GM23338 (cell line): ENCODE results near the gene MPZL1. TPM values are rescaled to one million over a fixed set of nuclear protein-coding genes. Genes with fewer than 3 reads are reported as not detected.

Source experiments
- ATAC-seq: fragments of 200-7000 bp; cut with Tn5 transposase; 3 replicates; pipeline ENCODE4 v1.9.1; 2020
- DNase-seq: peaks from one replicate; pipeline ENCODE4 v3.0.0-alpha.2; 2015; ENCODE audit warnings: low spot score
- H2AFZ ChIP-seq: fragments of 200-600 bp; sonication (generic); 2 replicates; pipeline ENCODE4 v1.8.0; 2016; ENCODE audit warnings: antibody characterized with exemption, mild to moderate bottlenecking, moderate library complexity
- H3F3A ChIP-seq: fragments of 200-600 bp; sonication (generic); replicated peaks from 2 replicates; pipeline ENCODE4 v1.8.0; 2017; ENCODE audit warnings: antibody characterized with exemption, mixed run types, low read depth
- H3K27ac ChIP-seq: fragments of 200-600 bp; sonication (generic); 2 replicates; pipeline ENCODE4 v1.6.1; 2016; ENCODE audit warnings: low read depth
- H3K27me3 ChIP-seq: fragments of 200-600 bp; sonication (generic); 2 replicates; pipeline ENCODE4 v1.8.0; 2016; ENCODE audit warnings: mild to moderate bottlenecking, mixed run types, moderate library complexity; ENCODE audit not compliant: insufficient read depth
- H3K36me3 ChIP-seq: fragments of 200-600 bp; sonication (generic); 2 replicates; pipeline ENCODE4 v1.8.0; 2016; ENCODE audit warnings: mild to moderate bottlenecking; ENCODE audit not compliant: insufficient read depth
- H3K4me1 ChIP-seq: fragments of 200-600 bp; sonication (generic); 2 replicates; pipeline ENCODE4 v1.8.0; 2016; ENCODE audit warnings: mild to moderate bottlenecking, moderate library complexity; ENCODE audit not compliant: insufficient read depth
- H3K4me2 ChIP-seq: fragments of 200-600 bp; sonication (generic); 2 replicates; pipeline ENCODE4 v1.7.1; 2017; ENCODE audit warnings: mixed run types
- H3K4me3 ChIP-seq: fragments of 200-600 bp; sonication (generic); 2 replicates; pipeline ENCODE4 v1.6.1; 2016; ENCODE audit warnings: mixed run types
- H3K79me2 ChIP-seq: fragments of 200-600 bp; sonication (generic); replicated peaks from 2 replicates; pipeline ENCODE4 v1.8.0; 2017; ENCODE audit warnings: mild to moderate bottlenecking; ENCODE audit not compliant: insufficient read depth
- H3K9me2 ChIP-seq: fragments of 200-600 bp; sonication (generic); 2 replicates; pipeline ENCODE4 v1.8.0; 2017; ENCODE audit not compliant: insufficient read depth
- H4K20me1 ChIP-seq: fragments of 200-600 bp; sonication (generic); replicated peaks from 2 replicates; pipeline ENCODE4 v1.8.0; 2017; ENCODE audit warnings: mild to moderate bottlenecking; ENCODE audit not compliant: insufficient read depth
- H3K27ac Mint-ChIP-seq: 2 replicates; pipeline ENCODE4 v1.8.0; 2020; ENCODE audit warnings: inconsistent platforms, mild to moderate bottlenecking, moderate library complexity, mixed read lengths
- H3K27me3 Mint-ChIP-seq: 3 replicates; pipeline ENCODE4 v1.8.0; 2022; ENCODE audit warnings: low read depth, mild to moderate bottlenecking, moderate library complexity, mixed read lengths, inconsistent platforms; ENCODE audit not compliant: insufficient read depth, poor library complexity
- H3K36me3 Mint-ChIP-seq: 3 replicates; pipeline ENCODE4 v1.8.0; 2021; ENCODE audit warnings: low read depth, mild to moderate bottlenecking, inconsistent platforms, moderate library complexity, mixed read lengths
- H3K4me1 Mint-ChIP-seq: 3 replicates; pipeline ENCODE4 v1.8.0; 2020; ENCODE audit warnings: mild to moderate bottlenecking, inconsistent platforms, mixed read lengths
- H3K4me3 Mint-ChIP-seq: 3 replicates; pipeline ENCODE4 v1.8.0; 2021; ENCODE audit warnings: moderate library complexity, mild to moderate bottlenecking, inconsistent platforms, mixed read lengths
- H3K9me3 Mint-ChIP-seq: 3 replicates; pipeline ENCODE4 v1.8.0; 2020; ENCODE audit warnings: moderate library complexity, mild to moderate bottlenecking, inconsistent platforms, mixed read lengths
- CREB1 ChIP-seq: fragments of 250-450 bp; sonication (Bioruptor Pico); IDR thresholded peaks from 2 replicates; pipeline ENCODE4 v1.5.0; 2020; ENCODE audit warnings: low read depth, mild to moderate bottlenecking, moderate library complexity
- CTCF ChIP-seq, 2 experiments: fragments of 200-600 bp in 1 of 2; sonication (generic) in 1 of 2; conservative IDR thresholded peaks; 2 replicates each; pipeline versions ENCODE4 v1.5.1 to v1.6.1; 2016 to 2017; ENCODE audit warnings: antibody characterized with exemption in 2 of 2, low read depth in 2 of 2, mild to moderate bottlenecking in 2 of 2, moderate library complexity in 1 of 2
- EZH2 ChIP-seq: fragments of 200-600 bp; sonication (generic); IDR thresholded peaks from one replicate; pipeline ENCODE4 v1.8.0; 2017; ENCODE audit warnings: antibody characterized with exemption, mild to moderate bottlenecking, low read depth; ENCODE audit not compliant: unreplicated experiment
- EZH2phosphoT487 ChIP-seq: fragments of 200-600 bp; sonication (generic); IDR thresholded peaks from one replicate; pipeline ENCODE4 v1.8.1; 2018; ENCODE audit warnings: antibody characterized with exemption; ENCODE audit not compliant: unreplicated experiment
- JUNB ChIP-seq: IDR thresholded peaks from one replicate; pipeline ENCODE4 v1.6.1; 2016; ENCODE audit warnings: antibody characterized with exemption; ENCODE audit not compliant: unreplicated experiment
- NANOG ChIP-seq: IDR thresholded peaks from 2 replicates; pipeline ENCODE4 v1.6.1; 2016; ENCODE audit warnings: antibody characterized with exemption, borderline replicate concordance
- POLR2AphosphoS5 ChIP-seq: IDR thresholded peaks from 2 replicates; pipeline ENCODE4 v1.6.1; 2016; ENCODE audit warnings: antibody characterized with exemption, low read depth
- STAT1 ChIP-seq: IDR thresholded peaks from one replicate; pipeline ENCODE4 v1.6.1; 2016; ENCODE audit warnings: antibody characterized with exemption; ENCODE audit not compliant: unreplicated experiment
- ZNF114 ChIP-seq: fragments of 250-450 bp; sonication (Bioruptor Pico); IDR thresholded peaks from 2 replicates; pipeline ENCODE4 v1.5.0; 2020; ENCODE audit warnings: mild to moderate bottlenecking, moderate library complexity
- ZNF331 ChIP-seq: fragments of 250-450 bp; sonication (Bioruptor Pico); IDR thresholded peaks from 2 replicates; pipeline ENCODE4 v1.5.0; 2020; ENCODE audit warnings: low read depth, mild to moderate bottlenecking, moderate library complexity
- polyA plus RNA-seq: library from polyadenylated mRNA; unstranded; fragments of >200 nt; fragmentation: Nextera tagmentation; extraction: Ambion mirVana; gene quantifications from 2 replicates; pipeline ENCODE4 v1.2.1, GENCODE V29; 2016
- total RNA-seq: library from RNA; depleted of rRNA; stranded (reverse); fragments of >200 nt; shearing (Covaris generic); gene quantifications from 2 replicates; pipeline ENCODE4 v1.2.3, GENCODE V29; 2014
- TF ChIP-seq, protein P1 (sequence below): fragments of 250-450 bp; sonication (Bioruptor Pico); IDR thresholded peaks from 2 replicates; pipeline ENCODE4 v1.5.0; 2020; ENCODE audit warnings: mild to moderate bottlenecking, moderate library complexity
- TF ChIP-seq, protein P2 (sequence below): IDR thresholded peaks from 2 replicates; pipeline ENCODE4 v1.6.1; 2016; ENCODE audit warnings: antibody characterized with exemption
- TF ChIP-seq, protein P3 (sequence below): IDR thresholded peaks from one replicate; pipeline ENCODE4 v1.6.1; 2018; ENCODE audit warnings: antibody characterized with exemption; ENCODE audit not compliant: unreplicated experiment

Gene MPZL1
- total and polyA plus RNA-seq, 2 experiments from 2014 or later = 35.1 to 85.1 TPM

- Mint-ChIP-seq H3K9me3 (no peaks in the 10 kb centered on the region; the same call in 2 of the 3 replicates), H3K27ac (no peak overlapping the region), H3K36me3 (peaks cover 74% of the 10 kb centered on the region), H3K27me3 (peaks cover 9% of the 10 kb centered on the region), H3K4me1 (no peaks in the 10 kb centered on the region), H3K4me3 (no peak overlapping the region)
- Histone ChIP-seq H3K27ac (no peak overlapping the region), H3K9me2 (no peaks in the 10 kb centered on the region), H4K20me1 (peaks cover 14% of the 10 kb centered on the region), H3F3A (no peaks in the 10 kb centered on the region), H3K36me3 (peaks cover 21% of the 10 kb centered on the region; the same call in 1 of the 2 replicates), H3K27me3 (no peaks in the 10 kb centered on the region), H3K79me2 (no peaks in the 10 kb centered on the region), H2AFZ (no peak overlapping the region), H3K4me3 (no peak overlapping the region), H3K4me2 (no peak overlapping the region), H3K4me1 (no peaks in the 10 kb centered on the region)
- TF ChIP-seq EZH2 (no peak), EZH2phosphoT487 (no peak), ZNF114 (CRISPR knock-in tag) (no peak), JUNB (no peak), POLR2AphosphoS5 (no peak), CTCF (conservative IDR thresholded peaks at IDR 0.05; ENCODE audit: low read depth in 2 of 2) (no peak), NANOG (no peak), STAT1 (no peak), ZNF331 (CRISPR knock-in tag) (no peak), CREB1 (CRISPR knock-in tag) (no peak)
- TF ChIP-seq, protein P1, sequence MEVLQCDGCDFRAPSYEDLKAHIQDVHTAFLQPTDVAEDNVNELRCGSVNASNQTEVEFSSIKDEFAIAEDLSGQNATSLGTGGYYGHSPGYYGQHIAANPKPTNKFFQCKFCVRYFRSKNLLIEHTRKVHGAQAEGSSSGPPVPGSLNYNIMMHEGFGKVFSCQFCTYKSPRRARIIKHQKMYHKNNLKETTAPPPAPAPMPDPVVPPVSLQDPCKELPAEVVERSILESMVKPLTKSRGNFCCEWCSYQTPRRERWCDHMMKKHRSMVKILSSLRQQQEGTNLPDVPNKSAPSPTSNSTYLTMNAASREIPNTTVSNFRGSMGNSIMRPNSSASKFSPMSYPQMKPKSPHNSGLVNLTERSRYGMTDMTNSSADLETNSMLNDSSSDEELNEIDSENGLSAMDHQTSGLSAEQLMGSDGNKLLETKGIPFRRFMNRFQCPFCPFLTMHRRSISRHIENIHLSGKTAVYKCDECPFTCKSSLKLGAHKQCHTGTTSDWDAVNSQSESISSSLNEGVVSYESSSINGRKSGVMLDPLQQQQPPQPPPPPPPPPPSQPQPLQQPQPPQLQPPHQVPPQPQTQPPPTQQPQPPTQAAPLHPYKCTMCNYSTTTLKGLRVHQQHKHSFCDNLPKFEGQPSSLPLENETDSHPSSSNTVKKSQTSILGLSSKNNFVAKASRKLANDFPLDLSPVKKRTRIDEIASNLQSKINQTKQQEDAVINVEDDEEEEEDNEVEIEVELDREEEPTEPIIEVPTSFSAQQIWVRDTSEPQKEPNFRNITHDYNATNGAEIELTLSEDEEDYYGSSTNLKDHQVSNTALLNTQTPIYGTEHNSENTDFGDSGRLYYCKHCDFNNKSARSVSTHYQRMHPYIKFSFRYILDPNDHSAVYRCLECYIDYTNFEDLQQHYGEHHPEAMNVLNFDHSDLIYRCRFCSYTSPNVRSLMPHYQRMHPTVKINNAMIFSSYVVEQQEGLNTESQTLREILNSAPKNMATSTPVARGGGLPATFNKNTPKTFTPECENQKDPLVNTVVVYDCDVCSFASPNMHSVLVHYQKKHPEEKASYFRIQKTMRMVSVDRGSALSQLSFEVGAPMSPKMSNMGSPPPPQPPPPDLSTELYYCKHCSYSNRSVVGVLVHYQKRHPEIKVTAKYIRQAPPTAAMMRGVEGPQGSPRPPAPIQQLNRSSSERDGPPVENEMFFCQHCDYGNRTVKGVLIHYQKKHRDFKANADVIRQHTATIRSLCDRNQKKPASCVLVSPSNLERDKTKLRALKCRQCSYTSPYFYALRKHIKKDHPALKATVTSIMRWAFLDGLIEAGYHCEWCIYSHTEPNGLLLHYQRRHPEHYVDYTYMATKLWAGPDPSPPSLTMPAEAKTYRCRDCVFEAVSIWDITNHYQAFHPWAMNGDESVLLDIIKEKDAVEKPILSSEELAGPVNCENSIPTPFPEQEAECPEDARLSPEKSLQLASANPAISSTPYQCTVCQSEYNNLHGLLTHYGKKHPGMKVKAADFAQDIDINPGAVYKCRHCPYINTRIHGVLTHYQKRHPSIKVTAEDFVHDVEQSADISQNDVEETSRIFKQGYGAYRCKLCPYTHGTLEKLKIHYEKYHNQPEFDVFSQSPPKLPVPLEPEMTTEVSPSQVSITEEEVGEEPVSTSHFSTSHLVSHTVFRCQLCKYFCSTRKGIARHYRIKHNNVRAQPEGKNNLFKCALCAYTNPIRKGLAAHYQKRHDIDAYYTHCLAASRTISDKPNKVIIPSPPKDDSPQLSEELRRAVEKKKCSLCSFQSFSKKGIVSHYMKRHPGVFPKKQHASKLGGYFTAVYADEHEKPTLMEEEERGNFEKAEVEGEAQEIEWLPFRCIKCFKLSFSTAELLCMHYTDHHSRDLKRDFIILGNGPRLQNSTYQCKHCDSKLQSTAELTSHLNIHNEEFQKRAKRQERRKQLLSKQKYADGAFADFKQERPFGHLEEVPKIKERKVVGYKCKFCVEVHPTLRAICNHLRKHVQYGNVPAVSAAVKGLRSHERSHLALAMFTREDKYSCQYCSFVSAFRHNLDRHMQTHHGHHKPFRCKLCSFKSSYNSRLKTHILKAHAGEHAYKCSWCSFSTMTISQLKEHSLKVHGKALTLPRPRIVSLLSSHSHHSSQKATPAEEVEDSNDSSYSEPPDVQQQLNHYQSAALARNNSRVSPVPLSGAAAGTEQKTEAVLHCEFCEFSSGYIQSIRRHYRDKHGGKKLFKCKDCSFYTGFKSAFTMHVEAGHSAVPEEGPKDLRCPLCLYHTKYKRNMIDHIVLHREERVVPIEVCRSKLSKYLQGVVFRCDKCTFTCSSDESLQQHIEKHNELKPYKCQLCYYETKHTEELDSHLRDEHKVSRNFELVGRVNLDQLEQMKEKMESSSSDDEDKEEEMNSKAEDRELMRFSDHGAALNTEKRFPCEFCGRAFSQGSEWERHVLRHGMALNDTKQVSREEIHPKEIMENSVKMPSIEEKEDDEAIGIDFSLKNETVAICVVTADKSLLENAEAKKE = no peak
- TF ChIP-seq, protein P2, sequence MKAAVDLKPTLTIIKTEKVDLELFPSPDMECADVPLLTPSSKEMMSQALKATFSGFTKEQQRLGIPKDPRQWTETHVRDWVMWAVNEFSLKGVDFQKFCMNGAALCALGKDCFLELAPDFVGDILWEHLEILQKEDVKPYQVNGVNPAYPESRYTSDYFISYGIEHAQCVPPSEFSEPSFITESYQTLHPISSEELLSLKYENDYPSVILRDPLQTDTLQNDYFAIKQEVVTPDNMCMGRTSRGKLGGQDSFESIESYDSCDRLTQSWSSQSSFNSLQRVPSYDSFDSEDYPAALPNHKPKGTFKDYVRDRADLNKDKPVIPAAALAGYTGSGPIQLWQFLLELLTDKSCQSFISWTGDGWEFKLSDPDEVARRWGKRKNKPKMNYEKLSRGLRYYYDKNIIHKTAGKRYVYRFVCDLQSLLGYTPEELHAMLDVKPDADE = no peak
- TF ChIP-seq, protein P3, sequence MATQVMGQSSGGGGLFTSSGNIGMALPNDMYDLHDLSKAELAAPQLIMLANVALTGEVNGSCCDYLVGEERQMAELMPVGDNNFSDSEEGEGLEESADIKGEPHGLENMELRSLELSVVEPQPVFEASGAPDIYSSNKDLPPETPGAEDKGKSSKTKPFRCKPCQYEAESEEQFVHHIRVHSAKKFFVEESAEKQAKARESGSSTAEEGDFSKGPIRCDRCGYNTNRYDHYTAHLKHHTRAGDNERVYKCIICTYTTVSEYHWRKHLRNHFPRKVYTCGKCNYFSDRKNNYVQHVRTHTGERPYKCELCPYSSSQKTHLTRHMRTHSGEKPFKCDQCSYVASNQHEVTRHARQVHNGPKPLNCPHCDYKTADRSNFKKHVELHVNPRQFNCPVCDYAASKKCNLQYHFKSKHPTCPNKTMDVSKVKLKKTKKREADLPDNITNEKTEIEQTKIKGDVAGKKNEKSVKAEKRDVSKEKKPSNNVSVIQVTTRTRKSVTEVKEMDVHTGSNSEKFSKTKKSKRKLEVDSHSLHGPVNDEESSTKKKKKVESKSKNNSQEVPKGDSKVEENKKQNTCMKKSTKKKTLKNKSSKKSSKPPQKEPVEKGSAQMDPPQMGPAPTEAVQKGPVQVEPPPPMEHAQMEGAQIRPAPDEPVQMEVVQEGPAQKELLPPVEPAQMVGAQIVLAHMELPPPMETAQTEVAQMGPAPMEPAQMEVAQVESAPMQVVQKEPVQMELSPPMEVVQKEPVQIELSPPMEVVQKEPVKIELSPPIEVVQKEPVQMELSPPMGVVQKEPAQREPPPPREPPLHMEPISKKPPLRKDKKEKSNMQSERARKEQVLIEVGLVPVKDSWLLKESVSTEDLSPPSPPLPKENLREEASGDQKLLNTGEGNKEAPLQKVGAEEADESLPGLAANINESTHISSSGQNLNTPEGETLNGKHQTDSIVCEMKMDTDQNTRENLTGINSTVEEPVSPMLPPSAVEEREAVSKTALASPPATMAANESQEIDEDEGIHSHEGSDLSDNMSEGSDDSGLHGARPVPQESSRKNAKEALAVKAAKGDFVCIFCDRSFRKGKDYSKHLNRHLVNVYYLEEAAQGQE = no peak
- DNase-seq (no peak), ATAC-seq (no peak)
Observed at GRCh38 chr1:167776151-167776550, 54.4 kb downstream of the MPZL1 start.
